H9 (cell line): ENCODE results near the gene ALKBH4. TPM values are rescaled to one million over a fixed set of nuclear protein-coding genes. Genes with fewer than 3 reads are reported as not detected.
A peak's percentile ranks its signal among the peaks of the same experiment; 100 is the strongest.

Experiments used
- DNase-seq: peaks from one replicate; pipeline ENCODE4 v3.0.0-alpha.2; 2017
- H2AFZ ChIP-seq: one replicate; pipeline ENCODE4 v1.6.1; 2013; ENCODE audit warnings: mild to moderate bottlenecking, low read length, control low read depth, moderate library complexity
- H2AK5ac ChIP-seq: 2 replicates; pipeline ENCODE4 v1.6.1; 2013; ENCODE audit warnings: low read length, control low read depth, mixed read lengths; ENCODE audit not compliant: insufficient read length
- H2BK120ac ChIP-seq: one replicate; pipeline ENCODE4 v1.6.1; 2013; ENCODE audit warnings: low read depth, mild to moderate bottlenecking, low read length, control low read depth, inconsistent platforms; ENCODE audit not compliant: poor library complexity, severe bottlenecking
- H2BK12ac ChIP-seq: 2 replicates; pipeline ENCODE4 v1.6.1; 2013; ENCODE audit warnings: low read length, control low read depth, mixed read lengths, low read depth; ENCODE audit not compliant: insufficient read length
- H2BK15ac ChIP-seq: 2 replicates; pipeline ENCODE4 v1.6.1; 2013; ENCODE audit warnings: low read depth, low read length, control low read depth
- H2BK20ac ChIP-seq: one replicate; pipeline ENCODE4 v1.6.1; 2013; ENCODE audit warnings: low read depth, mild to moderate bottlenecking, low read length, control low read depth, inconsistent platforms; ENCODE audit not compliant: poor library complexity, severe bottlenecking
- H2BK5ac ChIP-seq: 2 replicates; pipeline ENCODE4 v1.6.1; 2013; ENCODE audit warnings: low read length, control low read depth, mixed read lengths; ENCODE audit not compliant: insufficient read length
- H3K14ac ChIP-seq: 2 replicates; pipeline ENCODE4 v1.6.1; 2013; ENCODE audit warnings: low read length, control low read depth; ENCODE audit not compliant: insufficient read depth
- H3K18ac ChIP-seq: 2 replicates; pipeline ENCODE4 v1.6.1; 2013; ENCODE audit warnings: low read depth, mild to moderate bottlenecking, mixed read lengths, low read length, control low read depth; ENCODE audit not compliant: insufficient read length
- H3K23ac ChIP-seq: 2 replicates; pipeline ENCODE4 v1.6.1; 2013; ENCODE audit warnings: low read length, control low read depth, mixed read lengths, low read depth; ENCODE audit not compliant: insufficient read length
- H3K23me2 ChIP-seq: 2 replicates; pipeline ENCODE4 v1.6.1; 2013; ENCODE audit warnings: low read depth, mild to moderate bottlenecking, mixed read lengths, low read length, control low read depth; ENCODE audit not compliant: insufficient read length, poor library complexity, severe bottlenecking
- H3K27ac ChIP-seq: 2 replicates; pipeline ENCODE4 v1.5.1; 2013; ENCODE audit warnings: low read length, control low read depth, mixed read lengths, low read depth; ENCODE audit not compliant: insufficient read length
- H3K27me3 ChIP-seq: 2 replicates; pipeline ENCODE4 v1.6.1; 2013; ENCODE audit warnings: low read length, control low read depth, inconsistent platforms; ENCODE audit not compliant: insufficient read depth
- H3K4ac ChIP-seq: 2 replicates; pipeline ENCODE4 v1.6.1; 2013; ENCODE audit warnings: low read depth, mild to moderate bottlenecking, control low read depth, inconsistent platforms, low read length, moderate library complexity
- H3K4me1 ChIP-seq: 2 replicates; pipeline ENCODE4 v1.6.1; 2013; ENCODE audit warnings: low read length, control low read depth, inconsistent platforms; ENCODE audit not compliant: insufficient read depth
- H3K4me2 ChIP-seq: 2 replicates; pipeline ENCODE4 v1.6.1; 2013; ENCODE audit warnings: low read length, control low read depth, mixed read lengths; ENCODE audit not compliant: insufficient read length, insufficient read depth
- H3K56ac ChIP-seq: 2 replicates; pipeline ENCODE4 v1.6.1; 2013; ENCODE audit warnings: low read depth, mild to moderate bottlenecking, mixed read lengths, low read length, control low read depth; ENCODE audit not compliant: insufficient read length
- H3K79me1 ChIP-seq: 2 replicates; pipeline ENCODE4 v1.6.1; 2013; ENCODE audit warnings: low read depth, mild to moderate bottlenecking, moderate library complexity, low read length, control low read depth, inconsistent platforms; ENCODE audit not compliant: insufficient read depth, poor library complexity, severe bottlenecking
- H3K79me2 ChIP-seq: 2 replicates; pipeline ENCODE4 v1.6.1; 2013; ENCODE audit warnings: low read length, control low read depth, inconsistent platforms; ENCODE audit not compliant: insufficient read depth
- H3K9ac ChIP-seq: 2 replicates; pipeline ENCODE4 v1.6.1; 2013; ENCODE audit warnings: low read length, control low read depth, mixed read lengths; ENCODE audit not compliant: insufficient read length; ENCODE audit errors: extremely low read depth
- H3K9me3 ChIP-seq: one replicate; pipeline ENCODE4 v1.6.1; 2013; ENCODE audit warnings: low read depth, low read length, inconsistent platforms; ENCODE audit not compliant: control insufficient read depth
- H3T11ph ChIP-seq: one replicate; pipeline ENCODE4 v1.6.1; 2013; ENCODE audit warnings: mild to moderate bottlenecking, low read length, control low read depth, inconsistent platforms
- H4K20me1 ChIP-seq: one replicate; pipeline ENCODE4 v1.6.1; 2013; ENCODE audit not compliant: control insufficient read depth, insufficient read length, insufficient read depth
- H4K5ac ChIP-seq: 2 replicates; pipeline ENCODE4 v1.6.1; 2013; ENCODE audit warnings: low read depth, mild to moderate bottlenecking, mixed read lengths, low read length, control low read depth; ENCODE audit not compliant: insufficient read length
- H4K8ac ChIP-seq: replicated peaks from 2 replicates; pipeline ENCODE4 v1.6.1; 2013; ENCODE audit warnings: low read length, control low read depth, mixed read lengths, low read depth; ENCODE audit not compliant: insufficient read length
- H4K91ac ChIP-seq: 2 replicates; pipeline ENCODE4 v1.6.1; 2013; ENCODE audit warnings: low read depth, mild to moderate bottlenecking, moderate library complexity, mixed read lengths, low read length, control low read depth; ENCODE audit not compliant: insufficient read length
- H3K27ac Mint-ChIP-seq, 3 experiments: 2 replicates in 2 of 3; 3 replicates in 1 of 3; pipeline ENCODE4 v1.8.0; 2020 to 2021; ENCODE audit warnings: mixed read lengths in 3 of 3, mild to moderate bottlenecking in 1 of 3, moderate library complexity in 1 of 3
- H3K27me3 Mint-ChIP-seq: 2 replicates; pipeline ENCODE4 v1.8.0; 2021; ENCODE audit warnings: low read depth, mild to moderate bottlenecking, moderate library complexity, mixed read lengths
- H3K36me3 Mint-ChIP-seq, 3 experiments: 2 replicates in 2 of 3; 3 replicates in 1 of 3; pipeline ENCODE4 v1.8.0; 2020 to 2021; ENCODE audit warnings: low read depth in 3 of 3, mixed read lengths in 3 of 3; ENCODE audit not compliant: insufficient read depth in 1 of 3
- H3K4me1 Mint-ChIP-seq, 2 experiments: 2 replicates each; pipeline ENCODE4 v1.8.0; 2020; ENCODE audit warnings: mixed read lengths in 2 of 2
- H3K4me3 Mint-ChIP-seq, 2 experiments: 2 replicates in 1 of 2; 3 replicates in 1 of 2; pipeline ENCODE4 v1.8.0; 2020 to 2021; ENCODE audit warnings: mild to moderate bottlenecking in 2 of 2, mixed read lengths in 2 of 2, moderate library complexity in 1 of 2
- H3K9me3 Mint-ChIP-seq, 2 experiments: 2 replicates in 1 of 2; 3 replicates in 1 of 2; pipeline ENCODE4 v1.8.0; 2020; ENCODE audit warnings: mild to moderate bottlenecking in 2 of 2, mixed read lengths in 2 of 2, moderate library complexity in 1 of 2
- WGBS: extraction: QIAGEN DNeasy Blood & Tissue Kit; methylation state at CpG from one replicate; pipeline ENCODE4 v1.1.7; 2013; ENCODE audit warnings: missing lambda C conversion rate, low lambda C conversion rate, mixed read lengths; ENCODE audit not compliant: insufficient read length; ENCODE audit errors: extremely low coverage; 5-methylcytosine and 5-hydroxymethylcytosine counted together
- total RNA-seq: library from RNA; stranded (reverse); gene quantifications from 2 replicates; pipeline ENCODE4 v1.2.1, GENCODE V29; 2021
- TF ChIP-seq, protein P1 (sequence below): fragments of 200-600 bp; sonication (generic); conservative IDR thresholded peaks from 3 replicates; pipeline ENCODE4 v1.8.0; 2021; ENCODE audit warnings: antibody characterized with exemption, mild to moderate bottlenecking

Gene ALKBH4
- total RNA-seq, 1 experiment from 2014 or later: 23.9 TPM

DNA sequence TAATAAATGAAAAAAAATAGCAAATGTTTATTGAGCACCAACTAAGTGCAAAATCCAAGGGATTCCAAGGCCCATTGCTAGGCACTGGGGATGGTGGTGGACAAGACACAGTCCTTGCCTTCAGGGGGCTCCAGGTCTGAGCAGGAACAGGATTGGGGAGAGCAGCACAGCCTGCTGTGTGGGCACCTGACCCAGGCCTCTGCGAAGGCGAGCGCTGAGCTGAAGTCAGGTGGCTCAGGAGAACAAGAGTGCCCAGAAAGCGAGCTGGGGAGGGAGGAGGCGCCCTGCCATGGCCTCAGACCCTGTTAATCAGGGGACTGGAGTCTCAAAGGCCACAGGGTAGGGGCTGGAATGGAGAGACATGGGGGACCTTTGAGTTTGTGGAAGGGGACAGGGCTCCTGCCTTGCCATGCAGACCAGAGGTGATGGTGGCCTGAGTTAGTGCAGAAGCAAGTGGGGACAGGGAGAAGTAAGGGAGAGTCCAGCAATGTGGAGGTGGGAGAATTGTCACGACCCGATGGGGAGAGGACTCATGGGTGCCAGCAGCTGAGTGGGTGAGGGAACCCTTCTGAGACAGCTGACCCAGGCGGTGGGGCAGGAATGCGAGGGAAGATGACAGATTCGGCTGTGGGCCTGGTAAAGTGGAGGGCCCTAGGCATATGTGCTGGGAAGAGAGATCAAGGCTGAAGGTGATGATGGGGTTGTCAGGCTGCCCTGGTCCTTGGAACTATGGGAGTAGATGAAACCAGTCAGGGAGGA, 35.3 kb downstream of the ALKBH4 start:
- Mint-ChIP-seq H3K4me3 (peak overlapping the region in 1 of 2 experiments; percentile 12; a peak in 1 of 5 replicates), H3K27me3 (peaks cover 4% of the 10 kb centered on the region), H3K27ac (peak overlapping the region; percentile 11 to 86 (median 55); a peak in 5 of 7 replicates), H3K36me3 (peaks cover 15 to 39% (median 29%) of the 10 kb centered on the region in 3 experiments), H3K9me3 (no peaks in the 10 kb centered on the region), H3K4me1 (peaks cover 17 to 19% of the 10 kb centered on the region in 2 experiments)
- H3T11ph ChIP-seq: no peak overlapping the region
- H3K9ac ChIP-seq: no peak overlapping the region
- no peaks in the 10 kb centered on the region for H3K79me1 ChIP-seq
- H4K91ac ChIP-seq: no peak overlapping the region
- no peak overlapping the region for H3K23ac ChIP-seq
- no peak overlapping the region for H4K8ac ChIP-seq
- H3K14ac ChIP-seq: peak overlapping the region; percentile 31; the same call in 1 of the 2 replicates
- H2AK5ac ChIP-seq: no peak overlapping the region
- H3K4me2 ChIP-seq: no peak overlapping the region
- H3K4ac ChIP-seq: no peak overlapping the region
- no peak overlapping the region for H2BK12ac ChIP-seq
- no peaks in the 10 kb centered on the region for H3K79me2 ChIP-seq
- H3K18ac ChIP-seq: no peak overlapping the region
- H4K20me1 ChIP-seq: no peaks in the 10 kb centered on the region
- peaks cover 9% of the 10 kb centered on the region for H3K23me2 ChIP-seq
- H4K5ac ChIP-seq: no peak overlapping the region
- H3K27ac ChIP-seq: no peak overlapping the region
- H3K56ac ChIP-seq: no peak overlapping the region
- H3K27me3 ChIP-seq: no peaks in the 10 kb centered on the region
- H2AFZ ChIP-seq: no peak overlapping the region
- TF ChIP-seq, protein P1, sequence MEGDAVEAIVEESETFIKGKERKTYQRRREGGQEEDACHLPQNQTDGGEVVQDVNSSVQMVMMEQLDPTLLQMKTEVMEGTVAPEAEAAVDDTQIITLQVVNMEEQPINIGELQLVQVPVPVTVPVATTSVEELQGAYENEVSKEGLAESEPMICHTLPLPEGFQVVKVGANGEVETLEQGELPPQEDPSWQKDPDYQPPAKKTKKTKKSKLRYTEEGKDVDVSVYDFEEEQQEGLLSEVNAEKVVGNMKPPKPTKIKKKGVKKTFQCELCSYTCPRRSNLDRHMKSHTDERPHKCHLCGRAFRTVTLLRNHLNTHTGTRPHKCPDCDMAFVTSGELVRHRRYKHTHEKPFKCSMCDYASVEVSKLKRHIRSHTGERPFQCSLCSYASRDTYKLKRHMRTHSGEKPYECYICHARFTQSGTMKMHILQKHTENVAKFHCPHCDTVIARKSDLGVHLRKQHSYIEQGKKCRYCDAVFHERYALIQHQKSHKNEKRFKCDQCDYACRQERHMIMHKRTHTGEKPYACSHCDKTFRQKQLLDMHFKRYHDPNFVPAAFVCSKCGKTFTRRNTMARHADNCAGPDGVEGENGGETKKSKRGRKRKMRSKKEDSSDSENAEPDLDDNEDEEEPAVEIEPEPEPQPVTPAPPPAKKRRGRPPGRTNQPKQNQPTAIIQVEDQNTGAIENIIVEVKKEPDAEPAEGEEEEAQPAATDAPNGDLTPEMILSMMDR: no peak
- WGBS: no CpG with 5 or more reads among the region's 10 CpGs
- H2BK120ac ChIP-seq: no peak overlapping the region
- DNase-seq: no peak
- H3K9me3 ChIP-seq: no peaks in the 10 kb centered on the region
- H2BK20ac ChIP-seq: no peak overlapping the region
- no peaks in the 10 kb centered on the region; the same call in 1 of the 2 replicates for H3K4me1 ChIP-seq
- no peak overlapping the region for H2BK15ac ChIP-seq
- no peak overlapping the region for H2BK5ac ChIP-seq
